ENCODE measurements around the gene SLC27A1.

- TF ChIP-seq FOXA1 (IDR thresholded peaks at IDR 0.05) (no peak), CTCF (IDR thresholded peaks at IDR 0.05; ENCODE audit: low read depth, low read length, missing input control) (no peak), NR2F2 (IDR thresholded peaks at IDR 0.05) (no peak), REST (IDR thresholded peaks at IDR 0.05) (no peak), GABPA (IDR thresholded peaks at IDR 0.05 in 1 of 2, conservative IDR thresholded peaks at IDR 0.05 in 1 of 2) (no peak)
Observed at GRCh38 chr19:17504030-17504429, 33.7 kb downstream of the SLC27A1 start.

Measured in liver (tissue), 3 donors.